AG04450 (cell line): ENCODE data around the gene ORC6. TPM values are rescaled to one million over a fixed set of nuclear protein-coding genes. Genes with fewer than 3 reads are reported as not detected.

ENCODE experiments used
- CTCF ChIA-PET: fragments of 300-600, 350-600 bp; formaldehyde crosslinking; extraction: SDS; loops from one replicate; lab custom pipeline; 2022; ENCODE audit warnings: antibody characterized with exemption, inconsistent platforms; lab: Charles Lee
- POLR2A ChIA-PET: fragments of 350-600 bp; formaldehyde crosslinking; extraction: SDS; loops from one replicate; lab custom pipeline; 2021; ENCODE audit warnings: antibody characterized with exemption, inconsistent platforms; lab: Yijun Ruan, JAX
- DNase-seq: peaks from one replicate; pipeline ENCODE4 v3.0.0-alpha.2; 2011; ENCODE audit warnings: low read depth, low spot score
- H3K27ac ChIP-seq: one replicate; pipeline ENCODE4 v1.5.1; 2012; ENCODE audit warnings: low read depth, low read length, control low read depth
- H3K27me3 ChIP-seq: one replicate; pipeline ENCODE4 v1.6.0; 2012; ENCODE audit warnings: low read length; ENCODE audit not compliant: control insufficient read depth, insufficient read depth
- H3K4me3 ChIP-seq: 2 replicates; pipeline ENCODE4 v1.5.1; 2011; ENCODE audit warnings: mild to moderate bottlenecking, low read depth, low read length, control low read depth
- H3K9me3 ChIP-seq: 2 replicates; pipeline ENCODE4 v1.5.1; 2012; ENCODE audit warnings: low read length; ENCODE audit not compliant: control insufficient read depth, insufficient read depth
- CTCF ChIP-seq: IDR thresholded peaks from 2 replicates; pipeline ENCODE4 v1.5.1; 2011; ENCODE audit warnings: low read depth, low read length, control low read depth, inconsistent platforms
- polyA plus RNA-seq: library from polyadenylated mRNA; depleted of rRNA; stranded (reverse); fragments of >200 nt; gene quantifications from 2 replicates; pipeline ENCODE4 v1.2.3, GENCODE V29; 2011

ORC6 gene
- polyA plus RNA-seq, 1 experiment, result 6.6 TPM

- POLR2A ChIA-PET, result no interaction called here
- no peaks in the 10 kb centered on the region for H3K27me3 ChIP-seq
- no peak for TF ChIP-seq CTCF
- H3K4me3 ChIP-seq, result peak overlapping the region; percentile 92
- CTCF ChIA-PET, result interaction anchor here (0.6 to 5.6 kb wide), 3 partner anchors 13 to 115 kb away, joined by 3 to 49 read pairs (median 5); no protein-coding TSS in a partner anchor
- H3K27ac ChIP-seq, result no peak overlapping the region
- no peak for DNase-seq
- peaks cover 3% of the 10 kb centered on the region; the same call in 1 of the 2 replicates for H3K9me3 ChIP-seq
Measured at GRCh38 chr16:46686815-46687473, 2.5 kb upstream of the ORC6 start.

GRCh38 chr16:46687486-46687885, 2.0 kb upstream of the ORC6 start:
- no peak for DNase-seq
- TF ChIP-seq CTCF, result no peak
- ChIA-PET POLR2A (no interaction called here), CTCF (interaction anchor here (1.8 kb wide), 1 partner anchor 113 kb away, joined by 5 read pairs; no protein-coding TSS in a partner anchor)
- H3K27ac ChIP-seq, result no peak overlapping the region
- H3K9me3 ChIP-seq, result peaks cover 3% of the 10 kb centered on the region; the same call in 1 of the 2 replicates
- H3K27me3 ChIP-seq, result no peaks in the 10 kb centered on the region
- peak overlapping the region; percentile 92 for H3K4me3 ChIP-seq

GRCh38 chr16:46688101-46688653, 1.3 kb upstream of the ORC6 start:
- ChIA-PET CTCF (no interaction called here), POLR2A (no interaction called here)
- DNase-seq, result no peak
- Histone ChIP-seq H3K27me3 (no peaks in the 10 kb centered on the region), H3K4me3 (peak overlapping the region; percentile 92), H3K9me3 (peaks cover 3% of the 10 kb centered on the region; the same call in 1 of the 2 replicates), H3K27ac (peak overlapping the region; percentile 43)
- TF ChIP-seq CTCF, result no peak

GRCh38 chr16:46688654-46689364, 650 bp upstream of the ORC6 start, which contains the start of gene VPS35:
TSS of gene VPS35 (minus strand) at chr16:46689178. CDS start at chr16:46689133, 45 bp downstream.
- ChIA-PET POLR2A (interaction anchor here (0.6 to 0.9 kb wide), 2 partner anchors 11 to 158 kb away, joined by 3 to 4 read pairs; no protein-coding TSS in a partner anchor), CTCF (interaction anchor here (3.3 to 4.3 kb wide), 2 partner anchors 15 to 59 kb away, joined by 12 to 29 read pairs; no protein-coding TSS in a partner anchor)

More at GRCh38 chr16:46688654-46689364, 650 bp upstream of the ORC6 start, which contains the start of gene VPS35:
- TF ChIP-seq CTCF, result 0 out of 2 replicates have a peak, but pooled peaks have one; percentile 8
- Histone ChIP-seq H3K9me3 (peaks cover 3% of the 10 kb centered on the region; the same call in 1 of the 2 replicates), H3K4me3 (peak within 1 kb of the TSS; percentile 94), H3K27ac (peak within 1 kb of the TSS; percentile 95), H3K27me3 (no peaks in the 10 kb centered on the region)
- DNase-seq, result peak; percentile 97
